Measurements from ENCODE around the gene TRIM16. TPM values are rescaled to one million over a fixed set of nuclear protein-coding genes. Genes with fewer than 3 reads are reported as not detected.
"Not testable (repeated sequence)": the region's sequence is repeated elsewhere in the genome, so short reads cannot be mapped to it uniquely, and the experiment has no call there.

TRIM16 gene
- polyA plus RNA-seq (2013, experiment 1 of 2): 15.4 TPM
- polyA plus RNA-seq (2013, experiment 2 of 2): 15.0 TPM

GRCh38 chr17:15683824-15684478 lies at the start of gene TRIM16:
TRIM16 (minus strand) TSS chr17:15684311; CDS start chr17:15651609, 32,702 bp downstream.
- not testable (repeated sequence) for H3K4me1 ChIP-seq (ENCODE audit: insufficient read depth, low read length); H3K36me3 ChIP-seq (ENCODE audit: insufficient read depth, low read length); H3K9me3 ChIP-seq (ENCODE audit: insufficient read depth, low read depth, low read length); H3K27me3 ChIP-seq (ENCODE audit: insufficient read depth, low read length); H3K27ac ChIP-seq (ENCODE audit: low read depth, low read length)
- Histone ChIP-seq H3K9ac (ENCODE audit: low read depth, low read length) (peak within 1 kb of the TSS; percentile 81), H3K4me3 (ENCODE audit: low read length) (peak within 1 kb of the TSS; percentile 77)
- WGBS: 3% methylated on average over 21 of the region's 35 CpGs

DNA sequence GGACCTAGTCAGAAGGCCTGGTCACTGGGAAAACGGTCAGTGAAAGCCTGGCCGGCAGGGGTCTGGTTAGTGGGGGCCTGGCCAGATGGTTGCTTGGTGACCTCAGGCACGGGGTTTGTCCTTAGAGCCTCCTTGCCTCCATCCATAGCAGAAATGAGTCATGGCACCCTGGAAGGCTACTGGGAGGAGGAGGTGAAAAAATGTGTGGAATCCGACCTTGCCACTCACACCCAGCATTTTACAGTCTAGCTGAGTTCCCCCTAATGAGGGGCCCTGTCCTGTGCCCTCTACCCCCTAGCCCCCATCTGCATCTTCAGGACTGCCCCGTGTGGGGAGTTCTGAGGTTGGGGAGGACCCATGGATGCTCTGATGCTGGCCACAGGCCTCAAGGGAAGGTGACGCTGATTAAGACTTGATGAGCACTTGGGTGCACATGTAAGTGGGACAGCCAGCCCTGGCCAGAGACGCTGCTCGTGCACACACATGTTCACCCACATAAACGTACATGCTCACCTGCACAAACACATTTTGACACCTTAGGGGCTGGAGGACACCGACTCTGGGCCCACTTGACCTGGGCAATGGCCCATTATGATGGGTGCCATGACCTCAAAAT lies 49.2 kb upstream of the TRIM16 start:
- not testable (repeated sequence) for H3K4me1 ChIP-seq (ENCODE audit: insufficient read depth, low read length); H3K27me3 ChIP-seq (ENCODE audit: insufficient read depth, low read length); H3K4me3 ChIP-seq (ENCODE audit: low read length); H3K27ac ChIP-seq (ENCODE audit: low read depth, low read length); H3K9ac ChIP-seq (ENCODE audit: low read depth, low read length); H3K36me3 ChIP-seq (ENCODE audit: insufficient read depth, low read length); H3K9me3 ChIP-seq (ENCODE audit: insufficient read depth, low read depth, low read length)
- WGBS: 94% methylated on average over 4 of the region's 10 CpGs

GRCh38 chr17:15731900-15732299 lies 47.8 kb upstream of the TRIM16 start, which contains the start of gene TBC1D26:
TBC1D26 (plus strand) TSS chr17:15732283; CDS start chr17:15735349, 3,066 bp downstream.
- H3K4me1 ChIP-seq (ENCODE audit: insufficient read depth, low read length); H3K27me3 ChIP-seq (ENCODE audit: insufficient read depth, low read length); H3K36me3 ChIP-seq (ENCODE audit: insufficient read depth, low read length); H3K9ac ChIP-seq (ENCODE audit: low read depth, low read length); H3K9me3 ChIP-seq (ENCODE audit: insufficient read depth, low read depth, low read length); H3K4me3 ChIP-seq (ENCODE audit: low read length); H3K27ac ChIP-seq (ENCODE audit: low read depth, low read length): not testable (repeated sequence)
- WGBS: 93% methylated on average over 8 of the region's 10 CpGs

GRCh38 chr17:15730535-15730934 lies 46.4 kb upstream of the TRIM16 start:
- not testable (repeated sequence) for H3K27ac ChIP-seq (ENCODE audit: low read depth, low read length); H3K9ac ChIP-seq (ENCODE audit: low read depth, low read length); H3K9me3 ChIP-seq (ENCODE audit: insufficient read depth, low read depth, low read length); H3K4me1 ChIP-seq (ENCODE audit: insufficient read depth, low read length); H3K27me3 ChIP-seq (ENCODE audit: insufficient read depth, low read length); H3K4me3 ChIP-seq (ENCODE audit: low read length); H3K36me3 ChIP-seq (ENCODE audit: insufficient read depth, low read length)
- WGBS: no CpG with 5 or more reads among the region's 14 CpGs

GRCh38 chr17:15716601-15717563 lies 32.8 kb upstream of the TRIM16 start:
- H3K4me1 ChIP-seq (ENCODE audit: insufficient read depth, low read length); H3K4me3 ChIP-seq (ENCODE audit: low read length); H3K9ac ChIP-seq (ENCODE audit: low read depth, low read length); H3K27ac ChIP-seq (ENCODE audit: low read depth, low read length); H3K27me3 ChIP-seq (ENCODE audit: insufficient read depth, low read length): not testable (repeated sequence)
- H3K9me3 ChIP-seq (ENCODE audit: insufficient read depth, low read depth, low read length): peaks cover 60% of the 10 kb centered on the region
- 94% methylated on average over 5 of the region's 11 CpGs for WGBS
- peaks cover 65% of the 10 kb centered on the region for H3K36me3 ChIP-seq (ENCODE audit: insufficient read depth, low read length)

GRCh38 chr17:15708879-15709278 lies 24.8 kb upstream of the TRIM16 start:
- not testable (repeated sequence) for H3K9ac ChIP-seq (ENCODE audit: low read depth, low read length); H3K27ac ChIP-seq (ENCODE audit: low read depth, low read length); H3K27me3 ChIP-seq (ENCODE audit: insufficient read depth, low read length); H3K4me1 ChIP-seq (ENCODE audit: insufficient read depth, low read length); H3K4me3 ChIP-seq (ENCODE audit: low read length)
- WGBS: 92% methylated on average over 3 of the region's 3 CpGs
- H3K9me3 ChIP-seq (ENCODE audit: insufficient read depth, low read depth, low read length): peaks cover 74% of the 10 kb centered on the region
- peaks cover 86% of the 10 kb centered on the region for H3K36me3 ChIP-seq (ENCODE audit: insufficient read depth, low read length)

DNA sequence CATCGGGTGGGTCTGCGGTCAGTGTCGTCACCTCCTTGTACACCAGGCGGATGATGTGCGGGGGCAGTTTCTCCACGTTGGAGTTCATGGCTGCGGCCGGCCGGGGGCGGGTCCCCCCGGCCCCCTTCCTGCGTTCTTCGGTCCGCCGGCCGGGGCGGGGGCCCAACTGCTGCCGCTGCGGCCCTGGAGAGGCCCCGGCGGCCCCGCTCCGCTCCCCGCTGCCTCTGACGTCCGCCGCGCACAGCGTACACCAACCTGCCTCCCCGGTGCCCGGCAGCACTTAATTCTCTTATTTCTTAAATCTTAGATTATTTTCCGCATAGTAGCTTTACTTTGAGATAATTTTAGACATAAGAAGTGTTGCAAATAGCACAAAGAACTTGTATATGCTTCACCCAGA lies 20.7 kb upstream of the TRIM16 start:
- WGBS: 98% methylated on average over 31 of the region's 32 CpGs
- H3K4me3 ChIP-seq (ENCODE audit: low read length); H3K4me1 ChIP-seq (ENCODE audit: insufficient read depth, low read length); H3K27me3 ChIP-seq (ENCODE audit: insufficient read depth, low read length); H3K9ac ChIP-seq (ENCODE audit: low read depth, low read length); H3K27ac ChIP-seq (ENCODE audit: low read depth, low read length): not testable (repeated sequence)
- Histone ChIP-seq H3K9me3 (ENCODE audit: insufficient read depth, low read depth, low read length) (peaks cover 44% of the 10 kb centered on the region), H3K36me3 (ENCODE audit: insufficient read depth, low read length) (peaks cover 72% of the 10 kb centered on the region)

DNA sequence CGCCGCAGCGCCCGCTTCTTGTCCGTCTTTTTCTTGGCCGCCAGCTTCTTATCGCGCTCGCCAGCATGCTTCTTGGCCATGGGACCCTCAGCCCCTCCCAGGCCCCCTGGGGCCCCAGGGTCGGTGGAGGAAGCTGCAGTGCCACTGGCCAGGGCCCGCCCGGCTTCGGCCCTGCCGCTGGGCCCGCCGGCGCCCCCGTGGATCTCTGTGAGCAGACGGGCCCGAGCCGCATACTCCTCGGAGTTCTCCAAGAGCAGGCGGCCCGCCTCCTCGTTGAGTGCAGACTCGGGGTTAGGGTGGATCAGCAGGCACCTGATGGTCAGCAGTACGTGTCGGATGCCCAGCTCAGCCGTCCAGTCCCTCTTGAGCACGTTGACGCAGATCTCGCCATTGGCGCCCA lies 20.1 kb upstream of the TRIM16 start:
- WGBS: 97% methylated on average over 25 of the region's 33 CpGs
- not testable (repeated sequence) for H3K9ac ChIP-seq (ENCODE audit: low read depth, low read length); H3K4me3 ChIP-seq (ENCODE audit: low read length); H3K27me3 ChIP-seq (ENCODE audit: insufficient read depth, low read length); H3K27ac ChIP-seq (ENCODE audit: low read depth, low read length); H3K4me1 ChIP-seq (ENCODE audit: insufficient read depth, low read length)
- peaks cover 66% of the 10 kb centered on the region for H3K36me3 ChIP-seq (ENCODE audit: insufficient read depth, low read length)
- H3K9me3 ChIP-seq (ENCODE audit: insufficient read depth, low read depth, low read length): peaks cover 39% of the 10 kb centered on the region

DNA sequence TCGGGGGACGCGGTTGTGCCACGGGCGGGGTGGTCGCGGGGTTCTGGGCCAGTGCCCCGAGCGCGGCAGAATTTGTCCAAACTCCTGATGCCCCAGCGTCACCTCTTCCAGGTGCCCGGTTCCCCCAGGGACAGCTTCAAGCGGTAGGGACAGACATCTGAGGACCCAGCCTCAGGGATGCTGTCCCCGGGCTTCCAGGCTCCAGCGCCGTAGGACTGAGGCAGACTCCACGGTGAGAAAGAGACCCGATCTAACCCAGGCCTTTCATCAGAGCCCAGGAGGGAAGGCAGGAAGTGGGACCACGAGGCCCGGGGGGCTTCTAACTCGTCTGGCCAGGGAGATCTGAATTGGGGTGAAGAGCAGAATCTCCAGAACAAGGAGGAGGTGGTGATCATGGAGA lies 15.8 kb upstream of the TRIM16 start:
- 0% methylated on average over 10 of the region's 21 CpGs for WGBS
- peak overlapping the region; percentile 89 for H3K9ac ChIP-seq (ENCODE audit: low read depth, low read length)

DNA sequence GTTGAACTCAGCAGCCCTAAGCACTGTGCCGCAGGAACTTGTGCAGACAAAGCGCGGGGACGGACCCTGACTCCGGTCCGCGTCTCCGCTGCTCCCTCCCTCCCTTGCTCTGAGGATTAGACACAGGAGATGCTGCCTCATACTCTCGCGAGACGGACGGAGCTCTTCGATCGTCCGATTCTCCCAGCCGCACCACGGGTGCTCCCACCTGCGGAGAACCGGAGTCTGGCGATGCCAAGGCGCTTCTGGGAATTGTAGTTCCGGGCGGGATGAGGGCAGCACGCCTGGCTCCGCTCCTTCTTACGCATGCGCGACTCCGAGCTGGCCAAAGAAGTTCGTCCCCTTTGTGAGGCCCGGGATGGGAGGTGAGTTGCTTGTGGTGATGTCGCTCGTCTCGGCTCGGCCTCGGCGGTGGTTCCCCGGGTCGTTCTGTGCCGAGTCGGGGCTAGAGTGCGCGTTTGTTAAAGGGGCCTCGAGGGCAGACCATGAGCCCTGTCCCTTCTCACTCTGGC lies 15.4 kb upstream of the TRIM16 start, which contains the start of gene ZNF286A:
ZNF286A (plus strand) TSS at position 340 of the 512 bp plus-strand sequence. CDS start 578 bp downstream, outside the sequence.
- peak within 1 kb of the TSS; percentile 78 for H3K4me3 ChIP-seq (ENCODE audit: low read length)
- WGBS: under 1% methylated on average over 39 of the region's 44 CpGs
- H3K27ac ChIP-seq (ENCODE audit: low read depth, low read length): peak within 1 kb of the TSS; percentile 41; the same call in 1 of the 2 replicates
- peak within 1 kb of the TSS; percentile 89 for H3K9ac ChIP-seq (ENCODE audit: low read depth, low read length)
- not testable (repeated sequence) for H3K27me3 ChIP-seq (ENCODE audit: insufficient read depth, low read length); H3K9me3 ChIP-seq (ENCODE audit: insufficient read depth, low read depth, low read length); H3K4me1 ChIP-seq (ENCODE audit: insufficient read depth, low read length)
- peaks cover 26% of the 10 kb centered on the region for H3K36me3 ChIP-seq (ENCODE audit: insufficient read depth, low read length)

More for the DNA sequence above, 15.8 kb upstream of the TRIM16 start:
- Histone ChIP-seq H3K36me3 (ENCODE audit: insufficient read depth, low read length) (peaks cover 27% of the 10 kb centered on the region), H3K4me3 (ENCODE audit: low read length) (peak overlapping the region; percentile 78)
- H3K4me1 ChIP-seq (ENCODE audit: insufficient read depth, low read length); H3K9me3 ChIP-seq (ENCODE audit: insufficient read depth, low read depth, low read length); H3K27me3 ChIP-seq (ENCODE audit: insufficient read depth, low read length); H3K27ac ChIP-seq (ENCODE audit: low read depth, low read length): not testable (repeated sequence)

GRCh38 chr17:15698967-15699366 lies 14.9 kb upstream of the TRIM16 start:
- H3K4me3 ChIP-seq (ENCODE audit: low read length): peak overlapping the region; percentile 78
- not testable (repeated sequence) for H3K4me1 ChIP-seq (ENCODE audit: insufficient read depth, low read length); H3K9me3 ChIP-seq (ENCODE audit: insufficient read depth, low read depth, low read length); H3K27me3 ChIP-seq (ENCODE audit: insufficient read depth, low read length)
- WGBS: no CpG with 5 or more reads among the region's 3 CpGs
- peak overlapping the region; percentile 75 for H3K9ac ChIP-seq (ENCODE audit: low read depth, low read length)
- H3K27ac ChIP-seq (ENCODE audit: low read depth, low read length): peak overlapping the region; percentile 41; the same call in 1 of the 2 replicates
- peaks cover 23% of the 10 kb centered on the region for H3K36me3 ChIP-seq (ENCODE audit: insufficient read depth, low read length)
